A549 (cell line): ENCODE measurements around the gene GRK2.

Source experiments
- HMGXB4 ChIP-seq: fragments of 250-450 bp; sonication (Bioruptor Pico); IDR thresholded peaks from 2 replicates; pipeline ENCODE4 v1.5.0; 2021; ENCODE audit warnings: mild to moderate bottlenecking, moderate library complexity, borderline replicate concordance
- SMC3 ChIP-seq: fragments of >200 bp; sonication (Bioruptor Twin); formaldehyde crosslinking; IDR thresholded peaks from 3 replicates; pipeline ENCODE4 v1.6.1; 2018; ENCODE audit warnings: inconsistent platforms
- SREBF2 ChIP-seq: fragments of 450-650 bp; IDR thresholded peaks from 2 replicates; pipeline ENCODE4 v1.6.1; 2014; ENCODE audit warnings: mild to moderate bottlenecking, moderate library complexity

GRCh38 chr11:67282876-67283371 is 16.7 kb downstream of the GRK2 start:
- no peak for TF ChIP-seq SREBF2
- TF ChIP-seq SMC3, result no peak
- TF ChIP-seq HMGXB4 (CRISPR knock-in tag), result no peak
